HG02943 (cell line): ENCODE measurements around the gene KRTAP2-2.
"Not testable (repeated sequence)": the region's sequence is repeated elsewhere in the genome, so short reads cannot be mapped to it uniquely, and the experiment has no call there.

Source experiments
- ATAC-seq: cut with Tn5 transposase; IDR thresholded peaks from one replicate; pipeline ENCODE4 v1.9.1; 2021; ENCODE audit warnings: mild to moderate bottlenecking, low read depth, moderate library complexity; ENCODE audit not compliant: unreplicated experiment

KRTAP2-2 gene

GRCh38 chr17:41055130-41055529, at the start of gene KRTAP2-2:
TSS of gene KRTAP2-2 (minus strand) at chr17:41055230. CDS start at chr17:41055211, 19 bp downstream.
- not testable (repeated sequence) for ATAC-seq

- ATAC-seq, result not testable (repeated sequence)
These were observed 49.5 kb upstream of the KRTAP2-2 start for GRCh38 chr17:41104386-41105038.

- ATAC-seq, result no peak
These were observed 48.9 kb upstream of the KRTAP2-2 start for GRCh38 chr17:41103896-41104295.

- no peak for ATAC-seq
These were observed 46.7 kb upstream of the KRTAP2-2 start, which contains the start of gene KRTAP4-16 for GRCh38 chr17:41101586-41102259. TSS of gene KRTAP4-16 (minus strand) at chr17:41102209. CDS start at chr17:41102209, 0 bp downstream.

- ATAC-seq, result not testable (repeated sequence)
These were observed 44.9 kb upstream of the KRTAP2-2 start for GRCh38 chr17:41099682-41100480.

GRCh38 chr17:41098481-41098880, 43.5 kb upstream of the KRTAP2-2 start:
- ATAC-seq, result no peak

GRCh38 chr17:41098042-41098441, 43.0 kb upstream of the KRTAP2-2 start, which contains the start of gene KRTAP4-8:
TSS of gene KRTAP4-8 (minus strand) at chr17:41098142. CDS start at chr17:41098084, 58 bp downstream.
- no peak for ATAC-seq

- no peak for ATAC-seq
These were observed 41.0 kb upstream of the KRTAP2-2 start for GRCh38 chr17:41096055-41096454.

GRCh38 chr17:41088760-41089352, 33.8 kb upstream of the KRTAP2-2 start:
- ATAC-seq, result not testable (repeated sequence)

GRCh38 chr17:41084100-41084856, 29.2 kb upstream of the KRTAP2-2 start, which contains the start of gene KRTAP4-7:
TSS of gene KRTAP4-7 (plus strand) at chr17:41084150. CDS start at chr17:41084207, 57 bp downstream.
- ATAC-seq, result not testable (repeated sequence)

GRCh38 chr17:41083427-41083826, 28.4 kb upstream of the KRTAP2-2 start:
- ATAC-seq, result not testable (repeated sequence)

GRCh38 chr17:41082626-41083025, 27.6 kb upstream of the KRTAP2-2 start:
- ATAC-seq, result no peak

GRCh38 chr17:41076788-41077187, 21.8 kb upstream of the KRTAP2-2 start:
- ATAC-seq, result no peak

GRCh38 chr17:41073676-41074075, 18.6 kb upstream of the KRTAP2-2 start:
- no peak for ATAC-seq

- no peak for ATAC-seq
These were observed 16.8 kb upstream of the KRTAP2-2 start for GRCh38 chr17:41071606-41072360.

GRCh38 chr17:41069031-41069430, 14.0 kb upstream of the KRTAP2-2 start:
- no peak for ATAC-seq

- no peak for ATAC-seq
These were observed 12.3 kb upstream of the KRTAP2-2 start for GRCh38 chr17:41067281-41067680.

- ATAC-seq, result no peak
These were observed 11.0 kb upstream of the KRTAP2-2 start, which contains the start of gene KRTAP2-4 for GRCh38 chr17:41065829-41066624. TSS of gene KRTAP2-4 (minus strand) at chr17:41065879. CDS start at chr17:41065845, 34 bp downstream.
